Panc1 (cell line): ENCODE results near the gene ADAM33. TPM values are rescaled to one million over a fixed set of nuclear protein-coding genes. Genes with fewer than 3 reads are reported as not detected.
A peak's percentile ranks its signal among the peaks of the same experiment; 100 is the strongest.

Experiments
- ATAC-seq: fragments of 200-7000 bp; cut with Tn5 transposase; 2 replicates; pipeline ENCODE4 v1.9.1; 2020; ENCODE audit warnings: mild to moderate bottlenecking, moderate library complexity
- BruUV-seq: library from RNA; stranded (reverse); fragments of 400-500 nt; replicated peaks from 2 replicates; lab custom pipeline; 2021; lab: Mats Ljungman, UMichigan
- CTCF ChIA-PET: fragments of 300-600 bp; sonication (Branson Sonifier 250); formaldehyde crosslinking; loops from one replicate; lab custom pipeline; 2022; ENCODE audit warnings: antibody characterized with exemption; lab: Charles Lee
- POLR2A ChIA-PET: fragments of 300-600 bp; sonication (Branson Sonifier 250); formaldehyde crosslinking; loops from one replicate; lab custom pipeline; 2022; ENCODE audit warnings: antibody characterized with exemption; lab: Charles Lee
- DNase-seq: peaks from one replicate; pipeline ENCODE4 v3.0.0-alpha.2; 2010; ENCODE audit warnings: low read depth, low spot score
- H3K27ac ChIP-seq: 2 replicates; pipeline ENCODE4 v1.5.1; 2011; ENCODE audit warnings: mild to moderate bottlenecking, low read length, inconsistent platforms
- H3K27me3 ChIP-seq: fragments of 200-500 bp; sonication (Bioruptor generic); 2 replicates; pipeline ENCODE4 v1.6.0; 2014; ENCODE audit warnings: low read length, inconsistent platforms; ENCODE audit not compliant: control insufficient read depth, insufficient read depth
- H3K36me3 ChIP-seq: fragments of 200-500 bp; sonication (Bioruptor generic); 2 replicates; pipeline ENCODE4 v1.5.1; 2014; ENCODE audit warnings: inconsistent platforms, mild to moderate bottlenecking, low read length, moderate library complexity; ENCODE audit not compliant: control insufficient read depth, insufficient read depth
- H3K4me1 ChIP-seq: 2 replicates; pipeline ENCODE4 v1.5.1; 2011; ENCODE audit warnings: inconsistent platforms, mild to moderate bottlenecking, low read length, moderate library complexity; ENCODE audit not compliant: control insufficient read depth, insufficient read depth
- H3K4me3 ChIP-seq, 2 experiments: 2 replicates each; pipeline ENCODE4 v1.5.1; 2011 to 2012; ENCODE audit warnings: low read depth in 2 of 2, low read length in 2 of 2, mild to moderate bottlenecking in 2 of 2, inconsistent platforms in 1 of 2, moderate library complexity in 1 of 2
- H3K9me3 ChIP-seq: fragments of 200-500 bp; sonication (Bioruptor generic); 2 replicates; pipeline ENCODE4 v1.5.1; 2014; ENCODE audit warnings: low read depth, mild to moderate bottlenecking, inconsistent platforms, low read length, moderate library complexity; ENCODE audit not compliant: control insufficient read depth, insufficient read depth
- POLR2AphosphoS5 ChIP-seq: IDR thresholded peaks from 2 replicates; pipeline ENCODE4 v1.6.1; 2012; ENCODE audit warnings: mild to moderate bottlenecking, low read depth, low read length, moderate library complexity
- SIN3A ChIP-seq: IDR thresholded peaks from 2 replicates; pipeline ENCODE4 v1.6.1; 2012; ENCODE audit warnings: low read depth, mild to moderate bottlenecking, low read length, moderate library complexity, borderline replicate concordance; ENCODE audit not compliant: insufficient read depth
- TCF7L2 ChIP-seq: IDR thresholded peaks from 2 replicates; pipeline ENCODE4 v1.6.1; 2011; ENCODE audit warnings: mild to moderate bottlenecking, low read depth, low read length, inconsistent platforms
- in situ Hi-C: cut with HindIII; loops from 2 replicates; pipeline ENCODE4 v1.10.0; 2016; ENCODE audit warnings: low sequenced_read_pairs, low pct_unique_long_range_greater_than_20kb
- intact Hi-C: fragments of 100-400 bp; cut with micrococcal nuclease; formaldehyde crosslinking; loops from one replicate; pipeline ENCODE4 v1.10.0; 2022; ENCODE audit not compliant: unreplicated experiment
- total RNA-seq: library from RNA; stranded (reverse); gene quantifications from one replicate; pipeline ENCODE4 v1.2.1, GENCODE V29; 2021; ENCODE audit not compliant: unreplicated experiment
- TF ChIP-seq, protein P1 (sequence below): fragments of 450-650 bp; IDR thresholded peaks from 2 replicates; pipeline ENCODE4 v1.5.1; 2017; ENCODE audit warnings: mild to moderate bottlenecking
- TF ChIP-seq, protein P2 (sequence below), 2 experiments: IDR thresholded peaks; 2 replicates each; pipeline ENCODE4 v1.6.1; 2011 to 2012; ENCODE audit warnings: low read depth in 2 of 2, control low read depth in 1 of 2, low read length in 1 of 2, mild to moderate bottlenecking in 1 of 2, moderate library complexity in 1 of 2; ENCODE audit not compliant: insufficient read depth in 1 of 2

The ADAM33 gene
- total RNA-seq, 1 experiment from 2014 or later = 0.62 TPM

DNA sequence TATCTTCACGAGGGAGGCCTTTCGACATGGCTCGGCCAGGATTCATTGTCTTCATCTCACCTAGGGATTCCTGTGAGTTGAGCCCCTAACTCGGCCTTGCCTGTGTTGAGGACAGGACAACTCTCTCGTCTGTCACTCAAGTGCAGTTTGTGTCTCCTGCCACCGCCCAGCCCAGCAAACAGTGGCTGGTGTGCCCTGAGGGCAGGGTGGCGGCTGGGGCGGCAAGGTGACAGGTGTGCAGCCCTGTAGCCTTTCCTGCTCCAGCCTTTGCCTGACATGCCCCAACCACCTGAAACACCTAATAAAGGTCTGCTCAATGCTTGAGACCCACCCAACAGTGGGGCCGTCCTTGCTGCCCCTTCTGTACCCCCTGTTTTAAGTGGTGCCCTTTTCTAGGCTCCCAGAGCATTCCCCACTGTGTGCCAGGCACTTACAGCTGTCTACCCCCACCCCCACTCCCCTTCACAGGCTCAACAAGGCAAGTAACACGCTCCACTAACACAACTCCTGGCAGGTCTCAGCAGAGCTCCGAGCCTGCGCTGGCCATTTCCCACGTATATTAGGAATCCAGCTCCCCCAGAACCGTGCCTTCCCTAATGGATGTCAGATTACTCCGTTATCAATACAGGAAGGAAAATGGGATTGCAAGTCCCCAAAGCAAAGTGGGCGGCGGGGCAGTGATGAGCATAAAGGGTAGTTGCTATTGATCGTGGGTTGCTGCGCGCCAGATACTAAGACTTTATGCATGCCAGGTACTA is 36.3 kb downstream of the ADAM33 start:
- CTCF ChIA-PET = no interaction called here

DNA sequence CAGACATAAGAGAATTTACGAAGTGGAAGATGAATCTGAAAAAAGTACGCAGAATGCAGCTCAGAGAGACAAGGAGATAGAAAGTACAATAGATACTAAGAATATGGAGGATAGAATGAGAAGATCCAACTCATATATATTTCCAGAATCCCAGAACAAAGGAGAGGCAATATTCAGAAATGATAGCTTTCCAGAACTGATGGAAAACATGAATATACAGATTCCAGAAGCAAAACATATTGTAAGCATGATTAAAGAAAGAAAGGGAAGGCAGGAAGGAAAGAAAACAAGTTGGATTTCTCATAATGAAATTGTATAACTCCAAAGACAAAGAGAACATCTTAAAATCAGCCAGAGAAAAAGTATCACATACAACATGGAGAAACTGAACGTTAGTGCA is 41.6 kb downstream of the ADAM33 start:
- in situ Hi-C loops = no loop called here

More for the DNA sequence above, 36.3 kb downstream of the ADAM33 start:
- Histone ChIP-seq H3K9me3 (no peaks in the 10 kb centered on the region), H3K36me3 (no peaks in the 10 kb centered on the region), H3K4me1 (no peaks in the 10 kb centered on the region), H3K4me3 (no peak overlapping the region), H3K27ac (no peak overlapping the region), H3K27me3 (no peaks in the 10 kb centered on the region)
- no TSS peak for BruUV-seq
- TF ChIP-seq SIN3A (no peak), TCF7L2 (no peak), POLR2AphosphoS5 (no peak)
- TF ChIP-seq, protein P1, sequence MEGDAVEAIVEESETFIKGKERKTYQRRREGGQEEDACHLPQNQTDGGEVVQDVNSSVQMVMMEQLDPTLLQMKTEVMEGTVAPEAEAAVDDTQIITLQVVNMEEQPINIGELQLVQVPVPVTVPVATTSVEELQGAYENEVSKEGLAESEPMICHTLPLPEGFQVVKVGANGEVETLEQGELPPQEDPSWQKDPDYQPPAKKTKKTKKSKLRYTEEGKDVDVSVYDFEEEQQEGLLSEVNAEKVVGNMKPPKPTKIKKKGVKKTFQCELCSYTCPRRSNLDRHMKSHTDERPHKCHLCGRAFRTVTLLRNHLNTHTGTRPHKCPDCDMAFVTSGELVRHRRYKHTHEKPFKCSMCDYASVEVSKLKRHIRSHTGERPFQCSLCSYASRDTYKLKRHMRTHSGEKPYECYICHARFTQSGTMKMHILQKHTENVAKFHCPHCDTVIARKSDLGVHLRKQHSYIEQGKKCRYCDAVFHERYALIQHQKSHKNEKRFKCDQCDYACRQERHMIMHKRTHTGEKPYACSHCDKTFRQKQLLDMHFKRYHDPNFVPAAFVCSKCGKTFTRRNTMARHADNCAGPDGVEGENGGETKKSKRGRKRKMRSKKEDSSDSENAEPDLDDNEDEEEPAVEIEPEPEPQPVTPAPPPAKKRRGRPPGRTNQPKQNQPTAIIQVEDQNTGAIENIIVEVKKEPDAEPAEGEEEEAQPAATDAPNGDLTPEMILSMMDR = no peak
- TF ChIP-seq, protein P2, sequence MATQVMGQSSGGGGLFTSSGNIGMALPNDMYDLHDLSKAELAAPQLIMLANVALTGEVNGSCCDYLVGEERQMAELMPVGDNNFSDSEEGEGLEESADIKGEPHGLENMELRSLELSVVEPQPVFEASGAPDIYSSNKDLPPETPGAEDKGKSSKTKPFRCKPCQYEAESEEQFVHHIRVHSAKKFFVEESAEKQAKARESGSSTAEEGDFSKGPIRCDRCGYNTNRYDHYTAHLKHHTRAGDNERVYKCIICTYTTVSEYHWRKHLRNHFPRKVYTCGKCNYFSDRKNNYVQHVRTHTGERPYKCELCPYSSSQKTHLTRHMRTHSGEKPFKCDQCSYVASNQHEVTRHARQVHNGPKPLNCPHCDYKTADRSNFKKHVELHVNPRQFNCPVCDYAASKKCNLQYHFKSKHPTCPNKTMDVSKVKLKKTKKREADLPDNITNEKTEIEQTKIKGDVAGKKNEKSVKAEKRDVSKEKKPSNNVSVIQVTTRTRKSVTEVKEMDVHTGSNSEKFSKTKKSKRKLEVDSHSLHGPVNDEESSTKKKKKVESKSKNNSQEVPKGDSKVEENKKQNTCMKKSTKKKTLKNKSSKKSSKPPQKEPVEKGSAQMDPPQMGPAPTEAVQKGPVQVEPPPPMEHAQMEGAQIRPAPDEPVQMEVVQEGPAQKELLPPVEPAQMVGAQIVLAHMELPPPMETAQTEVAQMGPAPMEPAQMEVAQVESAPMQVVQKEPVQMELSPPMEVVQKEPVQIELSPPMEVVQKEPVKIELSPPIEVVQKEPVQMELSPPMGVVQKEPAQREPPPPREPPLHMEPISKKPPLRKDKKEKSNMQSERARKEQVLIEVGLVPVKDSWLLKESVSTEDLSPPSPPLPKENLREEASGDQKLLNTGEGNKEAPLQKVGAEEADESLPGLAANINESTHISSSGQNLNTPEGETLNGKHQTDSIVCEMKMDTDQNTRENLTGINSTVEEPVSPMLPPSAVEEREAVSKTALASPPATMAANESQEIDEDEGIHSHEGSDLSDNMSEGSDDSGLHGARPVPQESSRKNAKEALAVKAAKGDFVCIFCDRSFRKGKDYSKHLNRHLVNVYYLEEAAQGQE (IDR thresholded peaks at IDR 0.05; ENCODE audit: insufficient read depth in 1 of 2, low read depth in 2 of 2, low read length in 1 of 2) = no peak
- intact Hi-C loops = no loop called here
- POLR2A ChIA-PET = no interaction called here
- in situ Hi-C loops = no loop called here
- ATAC-seq (no peak), DNase-seq (no peak)

More for the DNA sequence above, 41.6 kb downstream of the ADAM33 start:
- no peaks in the 10 kb centered on the region for H3K4me1 ChIP-seq
- no peaks in the 10 kb centered on the region for H3K36me3 ChIP-seq
- H3K27ac ChIP-seq = no peak overlapping the region
- DNase-seq = no peak
- no peak for ATAC-seq
- ChIA-PET POLR2A (no interaction called here), CTCF (no interaction called here)
- TF ChIP-seq, protein P1 = no peak
- TF ChIP-seq SIN3A = no peak
- TF ChIP-seq, protein P2 (IDR thresholded peaks at IDR 0.05; ENCODE audit: insufficient read depth in 1 of 2, low read depth in 2 of 2, low read length in 1 of 2) = no peak
- no peak for TF ChIP-seq POLR2AphosphoS5
- TF ChIP-seq TCF7L2 = no peak
- H3K9me3 ChIP-seq = no peaks in the 10 kb centered on the region
- no peaks in the 10 kb centered on the region for H3K27me3 ChIP-seq
- H3K4me3 ChIP-seq = no peak overlapping the region
- TSS peak; percentile 50 for BruUV-seq
- intact Hi-C loops = no loop called here
